ENCODE results near the gene SPRYD7. TPM values are rescaled to one million over a fixed set of nuclear protein-coding genes. Genes with fewer than 3 reads are reported as not detected.

The SPRYD7 gene
- total and polyA plus RNA-seq, 2 of the 13 experiments (the other 11 are each of a cell fraction or from before 2014, with no cell fraction given) = 2.7 to 5.9 TPM

- TF ChIP-seq BRF2 (CRISPR knock-in tag; IDR thresholded peaks at IDR 0.05) (no peak; the same call in 1 of the 2 replicates), GZF1 (CRISPR knock-in tag; IDR thresholded peaks at IDR 0.05) (peak; percentile 42; the same call in 1 of the 2 replicates), FOXA3 (CRISPR knock-in tag; IDR thresholded peaks at IDR 0.05) (peak; percentile 46), SNAI1 (CRISPR knock-in tag; IDR thresholded peaks at IDR 0.05; ENCODE audit: borderline replicate concordance) (peak; percentile 73), ZNF407 (CRISPR knock-in tag; IDR thresholded peaks at IDR 0.05; ENCODE audit: not compliant biosample characterization) (no peak), TBP (CRISPR knock-in tag; IDR thresholded peaks at IDR 0.05) (no peak; the same call in 1 of the 2 replicates), FLYWCH1 (CRISPR knock-in tag; IDR thresholded peaks at IDR 0.05) (no peak), CENPBD1 (CRISPR knock-in tag; IDR thresholded peaks at IDR 0.05; ENCODE audit: borderline replicate concordance, low read depth) (no peak), ISL2 (CRISPR knock-in tag; IDR thresholded peaks at IDR 0.05) (peak; percentile 73; the same call in 1 of the 2 replicates), SATB2 (CRISPR knock-in tag; IDR thresholded peaks at IDR 0.05) (no peak), ZNF773 (CRISPR knock-in tag; IDR thresholded peaks at IDR 0.05; ENCODE audit: borderline replicate concordance) (no peak), HNF1B (CRISPR knock-in tag; IDR thresholded peaks at IDR 0.05) (peak; percentile 90), ZNF83 (CRISPR knock-in tag; IDR thresholded peaks at IDR 0.05; ENCODE audit: borderline replicate concordance) (no peak), ZNF784 (CRISPR knock-in tag; IDR thresholded peaks at IDR 0.05; ENCODE audit: borderline replicate concordance) (peak; percentile 96; the same call in 1 of the 2 replicates)
Observed at GRCh38 chr13:49936075-49936967, at the start of gene SPRYD7 (continued).
